Non-pigmented ciliary epithelial cell (primary cell): ENCODE data around the gene ARHGAP6.

Experiments
- DNase-seq: peaks from one replicate; pipeline ENCODE4 v3.0.0-alpha.2; 2010; ENCODE audit warnings: low read depth

The ARHGAP6 gene

GRCh38 chrX:11103006-11103405 lies 562.7 kb downstream of the ARHGAP6 start:
- no peak for DNase-seq

DNA sequence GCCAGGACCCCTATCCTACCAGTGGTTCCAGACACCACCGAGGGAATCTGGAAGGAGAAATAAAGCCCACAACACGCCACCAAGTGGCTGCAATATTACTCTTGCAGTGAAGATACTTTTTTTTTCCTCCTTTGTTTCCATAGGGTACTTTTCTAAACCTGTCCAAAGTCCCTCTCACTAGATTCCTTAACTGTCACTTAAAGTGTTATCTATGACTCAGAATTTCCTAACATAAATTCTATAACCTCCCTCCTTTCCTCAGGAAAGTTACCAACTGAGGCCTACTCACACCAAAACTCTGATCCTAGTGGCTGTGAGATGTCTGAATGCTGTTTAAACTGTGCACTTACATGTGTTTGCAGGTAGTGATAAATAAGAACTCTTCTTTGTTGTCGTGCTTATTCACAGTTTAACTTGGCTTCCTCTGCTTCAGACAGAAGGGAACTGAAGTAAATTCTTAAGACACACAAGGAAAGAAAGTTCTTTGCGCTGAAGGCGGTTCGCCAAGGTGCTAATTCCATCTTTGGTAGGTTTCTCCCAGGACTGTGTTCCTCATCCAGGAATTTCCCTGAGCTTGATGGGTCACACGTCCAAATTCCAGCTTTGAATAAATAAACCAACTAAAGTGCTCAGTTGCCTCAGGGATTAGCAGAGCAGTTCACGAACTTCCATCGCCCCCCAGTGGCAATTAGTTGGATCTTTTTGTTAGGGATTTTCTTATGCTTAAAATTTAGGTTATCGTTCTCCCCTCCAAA lies 565.3 kb downstream of the ARHGAP6 start:
- no peak for DNase-seq

DNA sequence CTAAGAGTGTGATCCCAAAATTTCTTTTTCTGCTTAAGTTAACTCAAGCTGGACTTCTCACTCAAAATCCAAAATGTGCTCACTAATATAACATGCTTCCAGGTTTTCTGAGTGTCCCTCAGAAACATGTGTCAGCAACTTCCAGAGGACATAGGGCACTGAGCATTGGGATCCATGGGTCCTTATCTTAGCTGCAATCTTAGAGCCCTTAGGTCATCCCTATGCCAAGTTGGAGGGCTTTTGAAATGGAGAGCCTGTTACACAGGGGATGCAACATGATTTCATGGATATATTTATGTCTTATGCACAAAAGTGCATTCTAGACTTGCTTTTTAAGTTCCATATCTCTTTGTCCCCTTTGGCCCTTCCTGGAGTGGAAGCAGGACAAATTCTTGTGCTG lies 566.3 kb downstream of the ARHGAP6 start:
- no peak for DNase-seq

DNA sequence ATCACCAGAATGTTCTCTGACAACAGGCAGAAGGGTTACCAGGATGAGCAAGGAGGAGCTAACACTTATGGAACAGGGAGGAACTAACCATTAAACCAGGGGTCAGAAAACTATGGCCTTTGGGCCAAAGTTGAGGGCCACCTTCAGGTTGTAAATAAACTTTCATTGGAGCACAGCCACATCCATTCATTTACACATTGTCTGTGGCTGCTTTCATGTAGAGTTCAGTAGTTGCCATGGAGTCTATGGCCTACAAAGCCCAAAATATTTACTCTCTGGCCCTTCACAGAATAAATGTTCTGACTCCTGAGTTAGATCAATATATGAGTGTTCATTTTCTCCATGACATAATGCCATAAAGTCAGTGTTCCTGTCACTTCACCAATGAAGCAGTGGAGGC lies 567.8 kb downstream of the ARHGAP6 start:
- no peak for DNase-seq

GRCh38 chrX:11089802-11090201 lies 575.9 kb downstream of the ARHGAP6 start:
- no peak for DNase-seq
